Chondrocyte (in vitro differentiated cells): ENCODE results near the gene SPINK2. TPM values are rescaled to one million over a fixed set of nuclear protein-coding genes. Genes with fewer than 3 reads are reported as not detected.

Experiments
- DNase-seq: peaks from one replicate; pipeline ENCODE4 v3.0.0; 2021; ENCODE audit warnings: mixed read lengths, low spot score
- H3K27ac Mint-ChIP-seq: one replicate; pipeline ENCODE4 v1.8.0; 2021; ENCODE audit warnings: mild to moderate bottlenecking, moderate library complexity, mixed read lengths; ENCODE audit not compliant: unreplicated experiment
- H3K27me3 Mint-ChIP-seq: 2 replicates; pipeline ENCODE4 v1.8.0; 2021; ENCODE audit warnings: low read depth, mixed read lengths
- H3K36me3 Mint-ChIP-seq: 2 replicates; pipeline ENCODE4 v1.8.0; 2021; ENCODE audit warnings: low read depth, mixed read lengths
- H3K4me1 Mint-ChIP-seq: 2 replicates; pipeline ENCODE4 v1.8.0; 2021; ENCODE audit warnings: low read depth, mild to moderate bottlenecking, mixed read lengths
- H3K4me3 Mint-ChIP-seq: one replicate; pipeline ENCODE4 v1.8.0; 2021; ENCODE audit warnings: mild to moderate bottlenecking, moderate library complexity, mixed read lengths; ENCODE audit not compliant: unreplicated experiment
- H3K9me3 Mint-ChIP-seq: 2 replicates; pipeline ENCODE4 v1.8.0; 2021; ENCODE audit warnings: low read depth, mixed read lengths
- total RNA-seq: library from RNA; stranded (reverse); gene quantifications from 3 replicates; pipeline ENCODE4 v1.2.1, GENCODE V29; 2021
- TF ChIP-seq, protein P1 (sequence below): fragments of 200-600 bp; sonication (generic); IDR thresholded peaks from 2 replicates; pipeline ENCODE4 v1.5.0; 2021; ENCODE audit warnings: antibody characterized with exemption, mild to moderate bottlenecking, moderate library complexity

Gene SPINK2
- total RNA-seq, 1 donor from 2014 or later: not detected

DNA sequence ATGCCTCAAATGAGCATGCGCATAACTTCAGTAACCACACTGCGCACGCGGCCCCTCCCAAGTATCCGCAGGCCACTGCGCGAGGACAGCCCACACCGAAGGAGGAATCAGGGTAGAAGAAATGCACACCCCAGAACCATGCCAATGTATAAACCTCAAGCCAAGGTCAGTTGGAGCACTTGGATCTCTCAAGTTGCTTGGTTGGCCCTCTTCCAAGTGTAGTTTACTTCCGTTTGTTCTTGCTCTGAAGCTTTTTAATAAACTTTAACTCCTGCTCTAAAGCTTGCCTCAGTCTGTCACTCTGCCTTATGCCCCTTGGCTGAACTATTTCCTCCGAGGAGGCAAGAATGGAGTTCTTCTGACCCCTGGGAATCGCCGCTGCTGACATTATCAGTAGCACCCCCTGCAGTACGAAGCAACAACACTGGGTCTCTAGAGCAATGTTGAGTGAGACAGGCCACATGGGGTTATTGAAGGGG is 22.0 kb upstream of the SPINK2 start:
- no peak for DNase-seq
- Mint-ChIP-seq H3K9me3 (no peaks in the 10 kb centered on the region), H3K27ac (no peak overlapping the region), H3K36me3 (no peaks in the 10 kb centered on the region), H3K4me3 (no peak overlapping the region), H3K27me3 (no peaks in the 10 kb centered on the region), H3K4me1 (no peaks in the 10 kb centered on the region)
- TF ChIP-seq, protein P1, sequence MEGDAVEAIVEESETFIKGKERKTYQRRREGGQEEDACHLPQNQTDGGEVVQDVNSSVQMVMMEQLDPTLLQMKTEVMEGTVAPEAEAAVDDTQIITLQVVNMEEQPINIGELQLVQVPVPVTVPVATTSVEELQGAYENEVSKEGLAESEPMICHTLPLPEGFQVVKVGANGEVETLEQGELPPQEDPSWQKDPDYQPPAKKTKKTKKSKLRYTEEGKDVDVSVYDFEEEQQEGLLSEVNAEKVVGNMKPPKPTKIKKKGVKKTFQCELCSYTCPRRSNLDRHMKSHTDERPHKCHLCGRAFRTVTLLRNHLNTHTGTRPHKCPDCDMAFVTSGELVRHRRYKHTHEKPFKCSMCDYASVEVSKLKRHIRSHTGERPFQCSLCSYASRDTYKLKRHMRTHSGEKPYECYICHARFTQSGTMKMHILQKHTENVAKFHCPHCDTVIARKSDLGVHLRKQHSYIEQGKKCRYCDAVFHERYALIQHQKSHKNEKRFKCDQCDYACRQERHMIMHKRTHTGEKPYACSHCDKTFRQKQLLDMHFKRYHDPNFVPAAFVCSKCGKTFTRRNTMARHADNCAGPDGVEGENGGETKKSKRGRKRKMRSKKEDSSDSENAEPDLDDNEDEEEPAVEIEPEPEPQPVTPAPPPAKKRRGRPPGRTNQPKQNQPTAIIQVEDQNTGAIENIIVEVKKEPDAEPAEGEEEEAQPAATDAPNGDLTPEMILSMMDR: no peak

- H3K4me1 Mint-ChIP-seq: peaks cover 7% of the 10 kb centered on the region
- no peaks in the 10 kb centered on the region for H3K27me3 Mint-ChIP-seq
- no peak overlapping the region for H3K27ac Mint-ChIP-seq
- H3K36me3 Mint-ChIP-seq: no peaks in the 10 kb centered on the region
- no peak overlapping the region for H3K4me3 Mint-ChIP-seq
- no peaks in the 10 kb centered on the region for H3K9me3 Mint-ChIP-seq
- TF ChIP-seq, protein P1: no peak
- DNase-seq: no peak
Measured at GRCh38 chr4:56840559-56840958, 19.1 kb upstream of the SPINK2 start.

DNA sequence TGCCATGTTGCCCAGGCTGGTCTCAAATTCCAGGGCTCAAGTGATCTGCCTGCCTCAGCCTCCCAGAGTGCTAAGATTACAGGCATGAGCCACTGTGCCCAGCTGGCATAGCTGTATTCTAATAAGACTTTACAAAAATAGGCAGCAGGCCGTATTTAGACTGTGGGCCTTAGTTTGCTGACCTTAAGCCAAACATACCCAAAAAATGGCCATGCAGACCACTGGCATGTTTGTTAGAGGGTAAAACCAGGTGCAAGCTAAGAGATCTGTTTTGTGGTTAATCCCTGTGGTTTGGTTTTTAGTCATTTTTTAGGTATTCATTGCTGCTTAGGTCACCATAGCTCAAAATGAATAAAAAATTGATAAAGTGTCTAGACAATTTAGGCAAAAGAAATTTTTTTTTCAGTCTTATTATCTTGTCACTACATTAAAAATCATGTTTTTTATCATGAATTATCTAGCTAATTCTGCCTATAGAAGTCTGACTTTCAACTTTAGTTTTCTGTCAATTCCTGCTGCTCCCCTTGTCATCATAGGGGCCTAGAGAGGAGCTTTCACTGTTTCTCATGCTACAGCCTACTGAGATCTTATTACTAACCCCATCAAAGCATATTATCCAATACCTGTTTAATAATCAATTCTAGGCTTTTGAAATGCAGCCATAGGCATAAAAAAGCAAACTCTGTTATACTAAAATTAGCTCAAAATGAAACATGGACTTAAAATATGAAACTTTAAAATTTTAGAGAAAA is 7.5 kb upstream of the SPINK2 start:
- peaks cover 8% of the 10 kb centered on the region for H3K27me3 Mint-ChIP-seq
- H3K4me1 Mint-ChIP-seq: no peaks in the 10 kb centered on the region
- no peak overlapping the region for H3K4me3 Mint-ChIP-seq
- no peak for DNase-seq
- TF ChIP-seq, protein P1: no peak
- no peaks in the 10 kb centered on the region for H3K36me3 Mint-ChIP-seq
- no peaks in the 10 kb centered on the region for H3K9me3 Mint-ChIP-seq
- H3K27ac Mint-ChIP-seq: no peak overlapping the region

DNA sequence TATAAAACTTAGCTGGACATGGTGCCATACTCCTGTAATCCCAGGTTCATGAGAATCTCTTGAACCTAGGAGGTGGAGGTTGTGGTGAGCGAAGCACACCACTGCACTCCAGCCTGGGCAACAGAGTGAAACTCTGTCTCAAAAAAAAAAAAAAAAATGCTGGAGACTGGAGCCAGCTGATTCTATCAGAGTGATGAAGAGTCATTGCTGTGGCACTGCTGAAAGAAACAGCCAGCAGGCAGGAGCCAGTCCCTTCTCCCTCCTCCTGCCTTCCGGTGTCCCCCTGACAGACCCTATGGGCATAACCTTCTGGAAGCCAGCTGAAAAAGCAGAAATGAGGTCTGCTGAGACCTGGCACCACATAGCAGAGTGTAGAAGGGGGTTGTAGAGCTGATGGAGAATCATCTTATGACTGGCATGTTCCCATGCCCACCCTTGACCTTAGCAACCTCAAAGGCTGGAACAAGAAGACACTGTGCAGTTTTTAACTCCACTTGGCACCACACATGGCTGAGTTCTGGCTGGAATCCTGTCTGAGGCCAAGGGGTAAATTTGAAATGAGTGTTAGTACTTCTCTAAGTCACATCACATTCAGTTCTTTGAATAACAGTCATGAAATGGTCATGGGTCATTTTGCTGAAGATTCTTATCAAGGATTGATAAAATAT is 2.6 kb upstream of the SPINK2 start:
- TF ChIP-seq, protein P1: no peak

GRCh38 chr4:56818797-56819196 is 2.7 kb downstream of the SPINK2 start:
- no peak overlapping the region for H3K4me3 Mint-ChIP-seq
- H3K27me3 Mint-ChIP-seq: peaks cover 35% of the 10 kb centered on the region
- peaks cover 2% of the 10 kb centered on the region for H3K36me3 Mint-ChIP-seq
- TF ChIP-seq, protein P1: no peak
- H3K4me1 Mint-ChIP-seq: peaks cover 3% of the 10 kb centered on the region
- DNase-seq: no peak
- H3K27ac Mint-ChIP-seq: no peak overlapping the region
- no peaks in the 10 kb centered on the region for H3K9me3 Mint-ChIP-seq

More for the DNA sequence above, 2.6 kb upstream of the SPINK2 start:
- peaks cover 2% of the 10 kb centered on the region for H3K36me3 Mint-ChIP-seq
- no peak for DNase-seq
- H3K27me3 Mint-ChIP-seq: peaks cover 33% of the 10 kb centered on the region
- no peaks in the 10 kb centered on the region for H3K9me3 Mint-ChIP-seq
- H3K4me1 Mint-ChIP-seq: peaks cover 3% of the 10 kb centered on the region
- no peak overlapping the region for H3K4me3 Mint-ChIP-seq
- no peak overlapping the region for H3K27ac Mint-ChIP-seq
